Measurements from ENCODE around the gene HK1.
A peak's percentile ranks its signal among the peaks of the same experiment; 100 is the strongest.

Gene HK1

GRCh38 chr10:69356187-69356586 lies 77.9 kb downstream of the HK1 start:
- Mint-ChIP-seq H3K27me3 (no peaks in the 10 kb centered on the region), H3K27ac (no peak overlapping the region), H3K9me3 (no peaks in the 10 kb centered on the region), H3K36me3 (peaks cover 29% of the 10 kb centered on the region), H3K4me3 (no peak overlapping the region), H3K4me1 (peaks cover 36% of the 10 kb centered on the region)
- ATAC-seq: no peak

GRCh38 chr10:69358148-69358795 lies 80.0 kb downstream of the HK1 start:
- Mint-ChIP-seq H3K27ac (peak overlapping the region; percentile 66), H3K36me3 (peaks cover 33% of the 10 kb centered on the region), H3K27me3 (no peaks in the 10 kb centered on the region), H3K9me3 (no peaks in the 10 kb centered on the region), H3K4me3 (no peak overlapping the region), H3K4me1 (peaks cover 43% of the 10 kb centered on the region)
- ATAC-seq: no peak

GRCh38 chr10:69359148-69359547 lies 80.9 kb downstream of the HK1 start:
- H3K36me3 Mint-ChIP-seq: peaks cover 31% of the 10 kb centered on the region

GRCh38 chr10:69359594-69359993 lies 81.3 kb downstream of the HK1 start:
- Mint-ChIP-seq H3K4me1 (peaks cover 31% of the 10 kb centered on the region), H3K36me3 (peaks cover 28% of the 10 kb centered on the region), H3K9me3 (no peaks in the 10 kb centered on the region), H3K4me3 (no peak overlapping the region), H3K27me3 (no peaks in the 10 kb centered on the region), H3K27ac (no peak overlapping the region)
- ATAC-seq: peak; percentile 43

More at GRCh38 chr10:69359148-69359547, 80.9 kb downstream of the HK1 start:
- Mint-ChIP-seq H3K27me3 (no peaks in the 10 kb centered on the region), H3K4me1 (peaks cover 36% of the 10 kb centered on the region), H3K27ac (no peak overlapping the region), H3K9me3 (no peaks in the 10 kb centered on the region), H3K4me3 (no peak overlapping the region)
- no peak for ATAC-seq

- Mint-ChIP-seq H3K4me1 (peaks cover 31% of the 10 kb centered on the region), H3K4me3 (no peak overlapping the region), H3K27ac (peak overlapping the region; percentile 19)
Measured at GRCh38 chr10:69360485-69361302, 82.4 kb downstream of the HK1 start.

GRCh38 chr10:69361303-69361614 lies 83.0 kb downstream of the HK1 start:
- no peak overlapping the region for H3K27ac Mint-ChIP-seq
- ATAC-seq: no peak
- no peaks in the 10 kb centered on the region for H3K9me3 Mint-ChIP-seq
- peaks cover 28% of the 10 kb centered on the region for H3K36me3 Mint-ChIP-seq
- peaks cover 31% of the 10 kb centered on the region for H3K4me1 Mint-ChIP-seq
- no peak overlapping the region for H3K4me3 Mint-ChIP-seq
- no peaks in the 10 kb centered on the region for H3K27me3 Mint-ChIP-seq

More at GRCh38 chr10:69360485-69361302, 82.4 kb downstream of the HK1 start:
- H3K27me3 Mint-ChIP-seq: no peaks in the 10 kb centered on the region
- peaks cover 28% of the 10 kb centered on the region for H3K36me3 Mint-ChIP-seq
- no peak for ATAC-seq
- H3K9me3 Mint-ChIP-seq: no peaks in the 10 kb centered on the region

- H3K9me3 Mint-ChIP-seq: no peaks in the 10 kb centered on the region
Measured at GRCh38 chr10:69362471-69362954, 84.2 kb downstream of the HK1 start.

GRCh38 chr10:69363666-69364065 lies 85.4 kb downstream of the HK1 start:
- peaks cover 35% of the 10 kb centered on the region for H3K36me3 Mint-ChIP-seq
- peaks cover 22% of the 10 kb centered on the region for H3K4me1 Mint-ChIP-seq
- no peak overlapping the region for H3K4me3 Mint-ChIP-seq
- H3K9me3 Mint-ChIP-seq: no peaks in the 10 kb centered on the region
- no peak for ATAC-seq
- no peak overlapping the region for H3K27ac Mint-ChIP-seq
- no peaks in the 10 kb centered on the region for H3K27me3 Mint-ChIP-seq

More at GRCh38 chr10:69362471-69362954, 84.2 kb downstream of the HK1 start:
- no peak overlapping the region for H3K4me3 Mint-ChIP-seq
- no peak overlapping the region for H3K27ac Mint-ChIP-seq
- H3K36me3 Mint-ChIP-seq: peaks cover 28% of the 10 kb centered on the region
- no peaks in the 10 kb centered on the region for H3K27me3 Mint-ChIP-seq
- peaks cover 31% of the 10 kb centered on the region for H3K4me1 Mint-ChIP-seq
- no peak for ATAC-seq

GRCh38 chr10:69364232-69364940 lies 86.1 kb downstream of the HK1 start:
- no peak overlapping the region for H3K4me3 Mint-ChIP-seq
- H3K36me3 Mint-ChIP-seq: peaks cover 40% of the 10 kb centered on the region
- H3K27me3 Mint-ChIP-seq: no peaks in the 10 kb centered on the region
- no peak overlapping the region for H3K27ac Mint-ChIP-seq
- ATAC-seq: no peak
- H3K4me1 Mint-ChIP-seq: peaks cover 15% of the 10 kb centered on the region
- no peaks in the 10 kb centered on the region for H3K9me3 Mint-ChIP-seq

- ATAC-seq: no peak
- no peak overlapping the region for H3K4me3 Mint-ChIP-seq
- H3K9me3 Mint-ChIP-seq: no peaks in the 10 kb centered on the region
- peaks cover 1% of the 10 kb centered on the region for H3K4me1 Mint-ChIP-seq
- H3K27me3 Mint-ChIP-seq: no peaks in the 10 kb centered on the region
- H3K27ac Mint-ChIP-seq: no peak overlapping the region
- H3K36me3 Mint-ChIP-seq: peaks cover 45% of the 10 kb centered on the region
Measured at GRCh38 chr10:69366738-69367137, 88.4 kb downstream of the HK1 start.

- no peak overlapping the region for H3K27ac Mint-ChIP-seq
Measured at GRCh38 chr10:69367469-69367868, 89.2 kb downstream of the HK1 start.

GRCh38 chr10:69372126-69372980 lies 94.1 kb downstream of the HK1 start:
- H3K9me3 Mint-ChIP-seq: no peaks in the 10 kb centered on the region
- no peaks in the 10 kb centered on the region for H3K27me3 Mint-ChIP-seq
- no peak overlapping the region for H3K27ac Mint-ChIP-seq
- H3K36me3 Mint-ChIP-seq: peaks cover 78% of the 10 kb centered on the region
- H3K4me1 Mint-ChIP-seq: peaks cover 13% of the 10 kb centered on the region
- H3K4me3 Mint-ChIP-seq: no peak overlapping the region
- no peak for ATAC-seq

More at GRCh38 chr10:69367469-69367868, 89.2 kb downstream of the HK1 start:
- Mint-ChIP-seq H3K27me3 (no peaks in the 10 kb centered on the region), H3K4me1 (no peaks in the 10 kb centered on the region), H3K36me3 (peaks cover 50% of the 10 kb centered on the region), H3K4me3 (no peak overlapping the region), H3K9me3 (no peaks in the 10 kb centered on the region)
- ATAC-seq: no peak

GRCh38 chr10:69374242-69374641 lies 95.9 kb downstream of the HK1 start:
- ATAC-seq: no peak
- Mint-ChIP-seq H3K36me3 (peaks cover 84% of the 10 kb centered on the region), H3K27me3 (no peaks in the 10 kb centered on the region), H3K9me3 (no peaks in the 10 kb centered on the region), H3K27ac (peak overlapping the region; percentile 2), H3K4me3 (no peak overlapping the region), H3K4me1 (peaks cover 30% of the 10 kb centered on the region)

GRCh38 chr10:69374931-69375306 lies 96.6 kb downstream of the HK1 start:
- Mint-ChIP-seq H3K9me3 (no peaks in the 10 kb centered on the region), H3K36me3 (peaks cover 83% of the 10 kb centered on the region), H3K4me1 (peaks cover 30% of the 10 kb centered on the region), H3K4me3 (no peak overlapping the region), H3K27me3 (no peaks in the 10 kb centered on the region), H3K27ac (peak overlapping the region; percentile 2)
- ATAC-seq: no peak

Measured in stimulated activated memory B cell treated with anti-CD40 and anti-IgM and Interleukin-4, amounts not matched to agents 10 μg/mL and 1 μg/mL and 100 μg/mL, for 72 hours (primary cell).